ENCODE data around the gene FAM72A. TPM values are rescaled to one million over a fixed set of nuclear protein-coding genes. Genes with fewer than 3 reads are reported as not detected.
A peak's percentile ranks its signal among the peaks of the same experiment; 100 is the strongest.
"Not testable (repeated sequence)": the region's sequence is repeated elsewhere in the genome, so short reads cannot be mapped to it uniquely, and the experiment has no call there.

FAM72A gene
- 10 to 100 TPM; 16.6 to 22.7 TPM for total RNA-seq

- H3K4me1 Mint-ChIP-seq; H3K9me3 Mint-ChIP-seq; H3K36me3 Mint-ChIP-seq (ENCODE audit: low read depth); H3K27me3 Mint-ChIP-seq: not testable (repeated sequence)
- Mint-ChIP-seq H3K27ac (peak within 1 kb of the TSS; percentile 34), H3K4me3 (peak within 1 kb of the TSS; percentile 62)
- ATAC-seq (replicated peaks), result peak; percentile 87
These were observed at the start of gene FAM72A for GRCh38 chr1:206202789-206203363. Gene FAM72A (minus strand): TSS chr1:206202839. CDS start chr1:206202025, 814 bp downstream.

GRCh38 chr1:206250953-206251681 is 48.5 kb upstream of the FAM72A start:
- H3K4me1 Mint-ChIP-seq; H3K36me3 Mint-ChIP-seq (ENCODE audit: low read depth); H3K9me3 Mint-ChIP-seq; H3K27me3 Mint-ChIP-seq; H3K4me3 Mint-ChIP-seq; H3K27ac Mint-ChIP-seq: not testable (repeated sequence)
- ATAC-seq (replicated peaks), result peak; percentile 85

GRCh38 chr1:206246129-206246886 is 43.7 kb upstream of the FAM72A start:
- not testable (repeated sequence) for H3K36me3 Mint-ChIP-seq (ENCODE audit: low read depth); H3K4me1 Mint-ChIP-seq; H3K9me3 Mint-ChIP-seq; H3K27ac Mint-ChIP-seq; H3K4me3 Mint-ChIP-seq; ATAC-seq (replicated peaks); H3K27me3 Mint-ChIP-seq

GRCh38 chr1:206245479-206245878 is 42.8 kb upstream of the FAM72A start:
- not testable (repeated sequence) for H3K4me1 Mint-ChIP-seq, H3K4me3 Mint-ChIP-seq

GRCh38 chr1:206243335-206243734 is 40.7 kb upstream of the FAM72A start:
- not testable (repeated sequence) for H3K9me3 Mint-ChIP-seq; H3K4me3 Mint-ChIP-seq; H3K27ac Mint-ChIP-seq; H3K4me1 Mint-ChIP-seq; H3K36me3 Mint-ChIP-seq (ENCODE audit: low read depth); H3K27me3 Mint-ChIP-seq
- peak; percentile 95 for ATAC-seq (replicated peaks)

More at GRCh38 chr1:206245479-206245878, 42.8 kb upstream of the FAM72A start:
- not testable (repeated sequence) for H3K36me3 Mint-ChIP-seq (ENCODE audit: low read depth); H3K27ac Mint-ChIP-seq; ATAC-seq (replicated peaks); H3K9me3 Mint-ChIP-seq; H3K27me3 Mint-ChIP-seq

- H3K36me3 Mint-ChIP-seq (ENCODE audit: low read depth); H3K4me3 Mint-ChIP-seq; H3K4me1 Mint-ChIP-seq; H3K27ac Mint-ChIP-seq; H3K9me3 Mint-ChIP-seq; H3K27me3 Mint-ChIP-seq: not testable (repeated sequence)
- peak; percentile 54 for ATAC-seq (replicated peaks)
These were observed 37.6 kb upstream of the FAM72A start for GRCh38 chr1:206240288-206240687.

- H3K27ac Mint-ChIP-seq, result not testable (repeated sequence)
These were observed 32.6 kb upstream of the FAM72A start for GRCh38 chr1:206235190-206235589.

GRCh38 chr1:206234189-206234916 is 31.7 kb upstream of the FAM72A start:
- not testable (repeated sequence) for ATAC-seq (replicated peaks); H3K27me3 Mint-ChIP-seq; H3K27ac Mint-ChIP-seq; H3K9me3 Mint-ChIP-seq; H3K36me3 Mint-ChIP-seq (ENCODE audit: low read depth); H3K4me1 Mint-ChIP-seq; H3K4me3 Mint-ChIP-seq

More at GRCh38 chr1:206235190-206235589, 32.6 kb upstream of the FAM72A start:
- not testable (repeated sequence) for H3K36me3 Mint-ChIP-seq (ENCODE audit: low read depth); H3K4me3 Mint-ChIP-seq; H3K4me1 Mint-ChIP-seq; H3K27me3 Mint-ChIP-seq; ATAC-seq (replicated peaks); H3K9me3 Mint-ChIP-seq

GRCh38 chr1:206232970-206233645 is 30.5 kb upstream of the FAM72A start:
- H3K36me3 Mint-ChIP-seq (ENCODE audit: low read depth); H3K4me3 Mint-ChIP-seq; H3K27me3 Mint-ChIP-seq; H3K27ac Mint-ChIP-seq; H3K4me1 Mint-ChIP-seq; H3K9me3 Mint-ChIP-seq: not testable (repeated sequence)
- ATAC-seq (replicated peaks), result peak; percentile 34

GRCh38 chr1:206231989-206232388 is 29.4 kb upstream of the FAM72A start:
- not testable (repeated sequence) for H3K4me3 Mint-ChIP-seq; H3K27me3 Mint-ChIP-seq; H3K36me3 Mint-ChIP-seq (ENCODE audit: low read depth); H3K27ac Mint-ChIP-seq; H3K4me1 Mint-ChIP-seq; H3K9me3 Mint-ChIP-seq; ATAC-seq (replicated peaks)

GRCh38 chr1:206229286-206229685 is 26.6 kb upstream of the FAM72A start:
- not testable (repeated sequence) for H3K36me3 Mint-ChIP-seq (ENCODE audit: low read depth); H3K4me3 Mint-ChIP-seq; H3K27me3 Mint-ChIP-seq; H3K9me3 Mint-ChIP-seq; ATAC-seq (replicated peaks); H3K27ac Mint-ChIP-seq; H3K4me1 Mint-ChIP-seq

- ATAC-seq (replicated peaks); H3K4me3 Mint-ChIP-seq; H3K27ac Mint-ChIP-seq; H3K9me3 Mint-ChIP-seq; H3K36me3 Mint-ChIP-seq (ENCODE audit: low read depth); H3K27me3 Mint-ChIP-seq; H3K4me1 Mint-ChIP-seq: not testable (repeated sequence)
These were observed 24.2 kb upstream of the FAM72A start for GRCh38 chr1:206226886-206227285.

- H3K9me3 Mint-ChIP-seq; H3K27ac Mint-ChIP-seq; ATAC-seq (replicated peaks); H3K36me3 Mint-ChIP-seq (ENCODE audit: low read depth); H3K4me3 Mint-ChIP-seq; H3K27me3 Mint-ChIP-seq; H3K4me1 Mint-ChIP-seq: not testable (repeated sequence)
These were observed 22.7 kb upstream of the FAM72A start for GRCh38 chr1:206225386-206225785.

GRCh38 chr1:206224190-206224776 is 21.6 kb upstream of the FAM72A start:
- not testable (repeated sequence) for H3K4me3 Mint-ChIP-seq, H3K27ac Mint-ChIP-seq
- ATAC-seq (replicated peaks), result peak; percentile 79

More at GRCh38 chr1:206224190-206224776, 21.6 kb upstream of the FAM72A start:
- not testable (repeated sequence) for H3K9me3 Mint-ChIP-seq; H3K27me3 Mint-ChIP-seq; H3K4me1 Mint-ChIP-seq; H3K36me3 Mint-ChIP-seq (ENCODE audit: low read depth)
